B cell (primary cell): ENCODE measurements around the gene LSM3. TPM values are rescaled to one million over a fixed set of nuclear protein-coding genes. Genes with fewer than 3 reads are reported as not detected.

Source experiments
- ATAC-seq: fragments of 200-7000 bp; cut with Tn5 transposase; one replicate; pipeline ENCODE4 v1.10.0; 2021; ENCODE audit warnings: low read depth, mild to moderate bottlenecking, moderate number of reproducible peaks, moderate library complexity
- CTCF ChIA-PET: fragments of 350-600 bp; sonication (Branson Sonifier 250); formaldehyde crosslinking; loops from one replicate; lab custom pipeline; 2021; ENCODE audit warnings: antibody characterized with exemption, inconsistent platforms; lab: Charles Lee
- POLR2A ChIA-PET: fragments of 350-600 bp; sonication (Branson Sonifier 250); formaldehyde crosslinking; loops from one replicate; lab custom pipeline; 2021; ENCODE audit warnings: antibody characterized with exemption; lab: Charles Lee
- DNase-seq: peaks from one replicate; pipeline ENCODE4 v3.0.0; 2013
- H2AFZ ChIP-seq: 2 replicates; pipeline ENCODE4 v1.6.1; 2012; ENCODE audit warnings: mild to moderate bottlenecking, low read depth, low read length; ENCODE audit not compliant: insufficient read depth, poor library complexity, severe bottlenecking
- H3K27ac ChIP-seq, 2 donors: 1 replicate in 1 of 2; 2 replicates in 1 of 2; pipeline ENCODE4 v1.5.1; 2012 to 2013; ENCODE audit warnings: low read length in 2 of 2, mild to moderate bottlenecking in 2 of 2, moderate library complexity in 1 of 2
- H3K27me3 ChIP-seq, 4 experiments: fragments of 200-600 bp in 1 of 4; sonication (generic) in 1 of 4; replicated peaks in 1 of 4; 1 replicate in 2 of 4; 2 replicates in 2 of 4; pipeline versions ENCODE4 v1.6.1 to v1.7.0; 2013 to 2016; ENCODE audit warnings: low read length in 3 of 4, mild to moderate bottlenecking in 2 of 4, mixed read lengths in 1 of 4, moderate library complexity in 1 of 4; ENCODE audit not compliant: insufficient read depth in 4 of 4, control insufficient read depth in 3 of 4; ENCODE audit errors: control extremely low read depth in 1 of 4
- H3K36me3 ChIP-seq, 2 experiments: replicated peaks in 1 of 2; 1 replicate in 1 of 2; 2 replicates in 1 of 2; pipeline versions ENCODE4 v1.6.1 to v1.7.1; 2013; ENCODE audit warnings: low read length in 1 of 2; ENCODE audit not compliant: insufficient read depth in 2 of 2, control insufficient read depth in 1 of 2; ENCODE audit errors: control extremely low read depth in 1 of 2, extremely low read depth in 1 of 2
- H3K4me1 ChIP-seq, 2 donors: fragments of 200-600 bp in 1 of 2; sonication (generic) in 1 of 2; 1 replicate in 1 of 2; 2 replicates in 1 of 2; pipeline versions ENCODE4 v1.5.1 to v1.6.1; 2013 to 2017; ENCODE audit warnings: low read length in 2 of 2; ENCODE audit not compliant: control insufficient read depth in 2 of 2, insufficient read depth in 2 of 2
- H3K4me2 ChIP-seq: replicated peaks from 2 replicates; pipeline ENCODE3; 2012; ENCODE audit warnings: mild to moderate bottlenecking, low read depth, low read length; ENCODE audit not compliant: poor library complexity, severe bottlenecking
- H3K4me3 ChIP-seq, 5 experiments: fragments of 200-600 bp in 1 of 5; sonication (generic) in 1 of 5; 1 replicate in 3 of 5; 2 replicates in 2 of 5; pipeline versions ENCODE4 v1.5.1 to v1.7.0; 2011 to 2016; ENCODE audit warnings: low read length in 4 of 5, mild to moderate bottlenecking in 4 of 5, low read depth in 2 of 5, control low read depth in 1 of 5, moderate library complexity in 1 of 5; ENCODE audit not compliant: insufficient read depth in 1 of 5; ENCODE audit errors: control extremely low read depth in 1 of 5, extremely low read depth in 1 of 5
- H3K79me2 ChIP-seq: fragments of 200-600 bp; sonication (generic); one replicate; pipeline ENCODE4 v1.6.0; 2016; ENCODE audit warnings: low read length; ENCODE audit not compliant: control insufficient read depth, insufficient read depth
- H3K9ac ChIP-seq: fragments of 200-600 bp; sonication (generic); 2 replicates; pipeline ENCODE4 v1.6.1; 2017; ENCODE audit warnings: mild to moderate bottlenecking, low read length, moderate library complexity
- H3K9me3 ChIP-seq, 3 donors: one replicate each; pipeline versions ENCODE4 v1.6.1 to v1.7.1; 2013; ENCODE audit warnings: low read length in 2 of 3; ENCODE audit not compliant: control insufficient read depth in 2 of 3, insufficient read depth in 1 of 3; ENCODE audit errors: control extremely low read depth in 1 of 3
- H4K20me1 ChIP-seq: 2 replicates; pipeline ENCODE4 v1.6.0; 2012; ENCODE audit warnings: mild to moderate bottlenecking, low read length; ENCODE audit not compliant: insufficient read depth, control insufficient read depth, poor library complexity, severe bottlenecking
- H3K27ac Mint-ChIP-seq: one replicate; pipeline ENCODE4 v1.8.0; 2021; ENCODE audit warnings: mixed read lengths
- H3K27me3 Mint-ChIP-seq: one replicate; pipeline ENCODE4 v1.8.0; 2021; ENCODE audit warnings: mixed read lengths
- H3K4me1 Mint-ChIP-seq: one replicate; pipeline ENCODE4 v1.8.0; 2021; ENCODE audit warnings: mixed read lengths
- H3K4me3 Mint-ChIP-seq: one replicate; pipeline ENCODE4 v1.8.0; 2021; ENCODE audit warnings: mixed read lengths
- H3K9me3 Mint-ChIP-seq: one replicate; pipeline ENCODE4 v1.8.0; 2022; ENCODE audit warnings: mixed read lengths; ENCODE audit not compliant: insufficient read depth
- EZH2 ChIP-seq: IDR thresholded peaks from 2 replicates; pipeline ENCODE4 v1.6.1; 2012; ENCODE audit warnings: borderline replicate concordance, low read depth, mild to moderate bottlenecking, moderate library complexity, low read length; ENCODE audit not compliant: insufficient read depth, poor library complexity, severe bottlenecking
- WGBS: methylation state at CpG from one replicate; pipeline ENCODE4 v1.1.5; 2013; ENCODE audit warnings: missing lambda C conversion rate; ENCODE audit not compliant: insufficient coverage; 5-methylcytosine and 5-hydroxymethylcytosine counted together
- intact Hi-C: fragments of 100-400 bp; cut with micrococcal nuclease; formaldehyde crosslinking; loops from one replicate; pipeline ENCODE4 v1.10.0; 2022
- polyA plus RNA-seq: library from polyadenylated mRNA; depleted of rRNA; stranded (reverse); fragments of >200 nt; gene quantifications from 2 replicates; pipeline ENCODE4 v1.2.3, GENCODE V29; 2012
- total RNA-seq, 2 donors: library from RNA; stranded (reverse); fragments of 120-200 nt in 1 of 2; gene quantifications; 1 replicate in 1 of 2; 2 replicates in 1 of 2; pipeline versions ENCODE4 v1.2.3 to v1.2.4, GENCODE V29; 2013 to 2022
- TF ChIP-seq, protein P1 (sequence below): fragments of 200-600 bp; IDR thresholded peaks from one replicate; pipeline ENCODE4 v1.8.0; 2022; ENCODE audit warnings: antibody characterized with exemption, mild to moderate bottlenecking

Gene LSM3
- total and polyA plus RNA-seq, 2 donors (not counting 1 experiment from before 2014, with no cell fraction given), result 2.8 to 10.0 TPM

DNA sequence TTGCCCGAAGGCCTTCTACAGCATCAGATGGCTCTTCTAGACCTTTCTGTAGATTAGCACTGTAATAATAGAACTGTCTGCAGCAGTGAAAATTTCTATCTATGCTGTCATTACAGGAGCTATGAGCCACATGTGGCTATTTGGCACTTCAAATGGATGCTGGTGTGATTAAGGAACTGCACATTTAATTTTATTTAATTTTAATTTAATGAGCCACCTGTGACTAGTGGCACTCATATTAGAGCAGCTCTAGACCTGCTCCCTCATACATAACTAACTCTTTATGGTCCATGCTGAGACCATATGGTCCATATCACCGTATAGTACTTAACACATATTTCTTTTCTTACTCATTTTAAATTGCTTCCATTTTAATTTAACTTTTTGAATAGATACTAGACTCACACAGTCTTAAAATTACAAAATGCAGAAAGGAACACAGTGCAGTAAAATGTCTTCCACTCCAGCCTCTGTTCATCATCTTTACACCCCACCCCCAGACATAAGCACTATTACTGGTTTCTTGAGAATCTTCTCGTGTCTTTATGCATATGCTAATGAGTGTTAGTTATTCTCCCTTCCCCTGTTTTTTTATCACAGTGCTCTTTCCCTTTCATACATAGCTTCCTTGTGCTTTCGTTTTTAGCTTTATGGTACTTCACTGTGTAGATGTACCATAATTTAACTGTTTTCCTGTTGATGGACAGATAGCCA lies 9.6 kb downstream of the LSM3 start:
- ChIA-PET CTCF (interaction anchor here (2.1 kb wide), 1 partner anchor 15 kb away, joined by 5 read pairs; no protein-coding TSS in a partner anchor), POLR2A (no interaction called here)
- H3K4me2 ChIP-seq, result no peak overlapping the region
- H3K9me3 ChIP-seq, result no peaks in the 10 kb centered on the region
- H3K4me1 ChIP-seq, result no peaks in the 10 kb centered on the region
- H3K9ac ChIP-seq, result no peak overlapping the region
- intact Hi-C loops, result no loop called here
- TF ChIP-seq EZH2, result no peak
- TF ChIP-seq, protein P1, sequence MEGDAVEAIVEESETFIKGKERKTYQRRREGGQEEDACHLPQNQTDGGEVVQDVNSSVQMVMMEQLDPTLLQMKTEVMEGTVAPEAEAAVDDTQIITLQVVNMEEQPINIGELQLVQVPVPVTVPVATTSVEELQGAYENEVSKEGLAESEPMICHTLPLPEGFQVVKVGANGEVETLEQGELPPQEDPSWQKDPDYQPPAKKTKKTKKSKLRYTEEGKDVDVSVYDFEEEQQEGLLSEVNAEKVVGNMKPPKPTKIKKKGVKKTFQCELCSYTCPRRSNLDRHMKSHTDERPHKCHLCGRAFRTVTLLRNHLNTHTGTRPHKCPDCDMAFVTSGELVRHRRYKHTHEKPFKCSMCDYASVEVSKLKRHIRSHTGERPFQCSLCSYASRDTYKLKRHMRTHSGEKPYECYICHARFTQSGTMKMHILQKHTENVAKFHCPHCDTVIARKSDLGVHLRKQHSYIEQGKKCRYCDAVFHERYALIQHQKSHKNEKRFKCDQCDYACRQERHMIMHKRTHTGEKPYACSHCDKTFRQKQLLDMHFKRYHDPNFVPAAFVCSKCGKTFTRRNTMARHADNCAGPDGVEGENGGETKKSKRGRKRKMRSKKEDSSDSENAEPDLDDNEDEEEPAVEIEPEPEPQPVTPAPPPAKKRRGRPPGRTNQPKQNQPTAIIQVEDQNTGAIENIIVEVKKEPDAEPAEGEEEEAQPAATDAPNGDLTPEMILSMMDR, result no peak
- Mint-ChIP-seq H3K27ac (no peak overlapping the region), H3K27me3 (no peaks in the 10 kb centered on the region), H3K9me3 (peaks cover 4% of the 10 kb centered on the region), H3K4me3 (no peak overlapping the region), H3K4me1 (peaks cover 42% of the 10 kb centered on the region)
- no peaks in the 10 kb centered on the region for H3K27me3 ChIP-seq
- WGBS, result 100% methylated on average over 1 of the region's 4 CpGs
- peaks cover 30% of the 10 kb centered on the region for H3K79me2 ChIP-seq
- DNase-seq (no peak), ATAC-seq (no peak)
- H3K27ac ChIP-seq, result no peak overlapping the region
- peaks cover 16% of the 10 kb centered on the region for H4K20me1 ChIP-seq
- peaks cover 8 to 37% of the 10 kb centered on the region in 2 experiments for H3K36me3 ChIP-seq
- no peak overlapping the region for H3K4me3 ChIP-seq
- no peak overlapping the region for H2AFZ ChIP-seq

DNA sequence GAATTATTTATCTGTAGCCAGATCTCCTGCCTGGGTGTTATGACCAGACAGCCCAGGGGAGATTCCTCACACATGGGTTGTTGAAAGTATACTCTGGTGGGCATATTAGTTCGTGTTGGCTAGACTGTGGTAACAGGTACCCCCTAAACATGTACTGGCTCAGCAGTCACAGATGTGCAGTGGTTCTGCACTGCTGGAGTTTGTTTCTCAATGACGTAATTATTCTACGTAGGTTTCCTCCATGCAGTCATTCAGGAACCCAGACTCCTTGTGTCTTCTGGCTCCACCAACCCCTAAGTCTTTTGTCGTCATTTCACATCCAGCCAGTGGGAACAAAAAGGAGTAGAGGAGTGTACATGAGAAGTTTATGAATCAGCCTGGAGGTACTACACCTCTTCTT lies 16.2 kb downstream of the LSM3 start:
- Histone ChIP-seq H3K4me3 (no peak overlapping the region), H3K4me2 (no peak overlapping the region), H3K4me1 (no peaks in the 10 kb centered on the region), H2AFZ (no peak overlapping the region), H3K36me3 (peaks cover 3 to 27% of the 10 kb centered on the region in 2 experiments), H3K9ac (no peak overlapping the region), H3K79me2 (peaks cover 29% of the 10 kb centered on the region), H3K9me3 (no peaks in the 10 kb centered on the region), H3K27ac (no peak overlapping the region), H4K20me1 (peaks cover 25% of the 10 kb centered on the region), H3K27me3 (no peaks in the 10 kb centered on the region)
- intact Hi-C loops, result no loop called here
- POLR2A ChIA-PET, result no interaction called here
- Mint-ChIP-seq H3K27me3 (no peaks in the 10 kb centered on the region), H3K27ac (no peak overlapping the region), H3K9me3 (no peaks in the 10 kb centered on the region), H3K4me3 (no peak overlapping the region), H3K4me1 (peaks cover 24% of the 10 kb centered on the region)
- no peak for ATAC-seq
- CTCF ChIA-PET, result interaction anchor here (1.5 kb wide), 1 partner anchor 9 kb away, joined by 7 read pairs; no protein-coding TSS in a partner anchor
- TF ChIP-seq, protein P1, result no peak
- no peak for TF ChIP-seq EZH2
- WGBS, result 80% methylated on average over 1 of the region's 4 CpGs
- no peak for DNase-seq
